GM23338 (cell line): Measurements from ENCODE around the gene CFAP57. TPM values are rescaled to one million over a fixed set of nuclear protein-coding genes. Genes with fewer than 3 reads are reported as not detected.

Source experiments
- ATAC-seq: fragments of 200-7000 bp; cut with Tn5 transposase; 3 replicates; pipeline ENCODE4 v1.9.1; 2020
- DNase-seq: peaks from one replicate; pipeline ENCODE4 v3.0.0-alpha.2; 2015; ENCODE audit warnings: low spot score
- H2AFZ ChIP-seq: fragments of 200-600 bp; sonication (generic); 2 replicates; pipeline ENCODE4 v1.8.0; 2016; ENCODE audit warnings: antibody characterized with exemption, mild to moderate bottlenecking, moderate library complexity
- H3F3A ChIP-seq: fragments of 200-600 bp; sonication (generic); replicated peaks from 2 replicates; pipeline ENCODE4 v1.8.0; 2017; ENCODE audit warnings: antibody characterized with exemption, mixed run types, low read depth
- H3K27ac ChIP-seq: fragments of 200-600 bp; sonication (generic); 2 replicates; pipeline ENCODE4 v1.6.1; 2016; ENCODE audit warnings: low read depth
- H3K27me3 ChIP-seq: fragments of 200-600 bp; sonication (generic); 2 replicates; pipeline ENCODE4 v1.8.0; 2016; ENCODE audit warnings: mild to moderate bottlenecking, mixed run types, moderate library complexity; ENCODE audit not compliant: insufficient read depth
- H3K36me3 ChIP-seq: fragments of 200-600 bp; sonication (generic); 2 replicates; pipeline ENCODE4 v1.8.0; 2016; ENCODE audit warnings: mild to moderate bottlenecking; ENCODE audit not compliant: insufficient read depth
- H3K4me1 ChIP-seq: fragments of 200-600 bp; sonication (generic); 2 replicates; pipeline ENCODE4 v1.8.0; 2016; ENCODE audit warnings: mild to moderate bottlenecking, moderate library complexity; ENCODE audit not compliant: insufficient read depth
- H3K4me2 ChIP-seq: fragments of 200-600 bp; sonication (generic); 2 replicates; pipeline ENCODE4 v1.7.1; 2017; ENCODE audit warnings: mixed run types
- H3K4me3 ChIP-seq: fragments of 200-600 bp; sonication (generic); 2 replicates; pipeline ENCODE4 v1.6.1; 2016; ENCODE audit warnings: mixed run types
- H3K79me2 ChIP-seq: fragments of 200-600 bp; sonication (generic); replicated peaks from 2 replicates; pipeline ENCODE4 v1.8.0; 2017; ENCODE audit warnings: mild to moderate bottlenecking; ENCODE audit not compliant: insufficient read depth
- H3K9me2 ChIP-seq: fragments of 200-600 bp; sonication (generic); 2 replicates; pipeline ENCODE4 v1.8.0; 2017; ENCODE audit not compliant: insufficient read depth
- H4K20me1 ChIP-seq: fragments of 200-600 bp; sonication (generic); replicated peaks from 2 replicates; pipeline ENCODE4 v1.8.0; 2017; ENCODE audit warnings: mild to moderate bottlenecking; ENCODE audit not compliant: insufficient read depth
- H3K27ac Mint-ChIP-seq: 2 replicates; pipeline ENCODE4 v1.8.0; 2020; ENCODE audit warnings: inconsistent platforms, mild to moderate bottlenecking, moderate library complexity, mixed read lengths
- H3K27me3 Mint-ChIP-seq: 3 replicates; pipeline ENCODE4 v1.8.0; 2022; ENCODE audit warnings: low read depth, mild to moderate bottlenecking, moderate library complexity, mixed read lengths, inconsistent platforms; ENCODE audit not compliant: insufficient read depth, poor library complexity
- H3K36me3 Mint-ChIP-seq: 3 replicates; pipeline ENCODE4 v1.8.0; 2021; ENCODE audit warnings: low read depth, mild to moderate bottlenecking, inconsistent platforms, moderate library complexity, mixed read lengths
- H3K4me1 Mint-ChIP-seq: 3 replicates; pipeline ENCODE4 v1.8.0; 2020; ENCODE audit warnings: mild to moderate bottlenecking, inconsistent platforms, mixed read lengths
- H3K4me3 Mint-ChIP-seq: 3 replicates; pipeline ENCODE4 v1.8.0; 2021; ENCODE audit warnings: moderate library complexity, mild to moderate bottlenecking, inconsistent platforms, mixed read lengths
- H3K9me3 Mint-ChIP-seq: 3 replicates; pipeline ENCODE4 v1.8.0; 2020; ENCODE audit warnings: moderate library complexity, mild to moderate bottlenecking, inconsistent platforms, mixed read lengths
- CREB1 ChIP-seq: fragments of 250-450 bp; sonication (Bioruptor Pico); IDR thresholded peaks from 2 replicates; pipeline ENCODE4 v1.5.0; 2020; ENCODE audit warnings: low read depth, mild to moderate bottlenecking, moderate library complexity
- JUNB ChIP-seq: IDR thresholded peaks from one replicate; pipeline ENCODE4 v1.6.1; 2016; ENCODE audit warnings: antibody characterized with exemption; ENCODE audit not compliant: unreplicated experiment
- NANOG ChIP-seq: IDR thresholded peaks from 2 replicates; pipeline ENCODE4 v1.6.1; 2016; ENCODE audit warnings: antibody characterized with exemption, borderline replicate concordance
- POLR2AphosphoS5 ChIP-seq: IDR thresholded peaks from 2 replicates; pipeline ENCODE4 v1.6.1; 2016; ENCODE audit warnings: antibody characterized with exemption, low read depth
- REST ChIP-seq: IDR thresholded peaks from one replicate; pipeline ENCODE4 v1.6.1; 2018; ENCODE audit warnings: antibody characterized with exemption; ENCODE audit not compliant: unreplicated experiment
- STAT1 ChIP-seq: IDR thresholded peaks from one replicate; pipeline ENCODE4 v1.6.1; 2016; ENCODE audit warnings: antibody characterized with exemption; ENCODE audit not compliant: unreplicated experiment
- ZNF114 ChIP-seq: fragments of 250-450 bp; sonication (Bioruptor Pico); IDR thresholded peaks from 2 replicates; pipeline ENCODE4 v1.5.0; 2020; ENCODE audit warnings: mild to moderate bottlenecking, moderate library complexity
- ZNF331 ChIP-seq: fragments of 250-450 bp; sonication (Bioruptor Pico); IDR thresholded peaks from 2 replicates; pipeline ENCODE4 v1.5.0; 2020; ENCODE audit warnings: low read depth, mild to moderate bottlenecking, moderate library complexity
- ZNF462 ChIP-seq: fragments of 250-450 bp; sonication (Bioruptor Pico); IDR thresholded peaks from 2 replicates; pipeline ENCODE4 v1.5.0; 2020; ENCODE audit warnings: mild to moderate bottlenecking, moderate library complexity
- polyA plus RNA-seq: library from polyadenylated mRNA; unstranded; fragments of >200 nt; fragmentation: Nextera tagmentation; extraction: Ambion mirVana; gene quantifications from 2 replicates; pipeline ENCODE4 v1.2.1, GENCODE V29; 2016
- total RNA-seq: library from RNA; depleted of rRNA; stranded (reverse); fragments of >200 nt; shearing (Covaris generic); gene quantifications from 2 replicates; pipeline ENCODE4 v1.2.3, GENCODE V29; 2014
- TF ChIP-seq, protein P1 (sequence below): IDR thresholded peaks from 2 replicates; pipeline ENCODE4 v1.6.1; 2016; ENCODE audit warnings: antibody characterized with exemption

The CFAP57 gene
- total and polyA plus RNA-seq, 2 experiments from 2014 or later: 0.37 to 0.38 TPM

DNA sequence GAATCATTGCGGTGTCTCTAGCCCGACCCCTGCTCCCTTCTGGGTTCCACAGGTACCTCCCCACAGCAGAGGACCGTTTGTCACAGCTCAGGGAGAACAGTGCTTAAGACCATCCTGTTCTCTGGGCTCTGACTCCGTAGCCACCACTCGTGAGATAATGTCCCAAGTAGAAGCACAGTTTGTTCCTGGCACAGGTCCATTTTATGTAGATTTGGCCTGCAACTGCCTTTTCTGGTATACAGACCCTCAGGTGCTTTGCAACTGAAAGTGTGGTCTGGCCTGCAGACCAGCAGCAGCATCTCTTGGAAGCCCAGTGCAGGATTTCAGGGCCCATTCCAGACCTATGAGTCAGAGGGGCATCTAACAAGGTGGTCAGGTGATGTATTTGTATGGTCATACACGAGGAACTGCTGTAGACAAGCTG is 69.3 kb downstream of the CFAP57 start:
- Mint-ChIP-seq H3K4me3 (no peak overlapping the region), H3K4me1 (no peaks in the 10 kb centered on the region; the same call in 2 of the 3 replicates), H3K36me3 (peaks cover 5% of the 10 kb centered on the region; the same call in 2 of the 3 replicates), H3K27me3 (peaks cover 2% of the 10 kb centered on the region), H3K9me3 (peaks cover 32% of the 10 kb centered on the region), H3K27ac (no peak overlapping the region)
- Histone ChIP-seq H3K4me1 (no peaks in the 10 kb centered on the region), H3K36me3 (no peaks in the 10 kb centered on the region), H3K27ac (no peak overlapping the region), H3K79me2 (no peaks in the 10 kb centered on the region), H3K4me3 (no peak overlapping the region), H4K20me1 (no peaks in the 10 kb centered on the region), H3K27me3 (no peaks in the 10 kb centered on the region), H3K4me2 (no peak overlapping the region), H3F3A (no peaks in the 10 kb centered on the region), H2AFZ (no peak overlapping the region), H3K9me2 (peaks cover 4% of the 10 kb centered on the region; the same call in 1 of the 2 replicates)
- DNase-seq: no peak
- no peak for ATAC-seq
- TF ChIP-seq ZNF114 (no peak), ZNF462 (CRISPR knock-in tag) (no peak), ZNF331 (CRISPR knock-in tag) (no peak), CREB1 (CRISPR knock-in tag) (no peak), REST (no peak), NANOG (no peak), POLR2AphosphoS5 (no peak), STAT1 (no peak), JUNB (no peak)
- TF ChIP-seq, protein P1, sequence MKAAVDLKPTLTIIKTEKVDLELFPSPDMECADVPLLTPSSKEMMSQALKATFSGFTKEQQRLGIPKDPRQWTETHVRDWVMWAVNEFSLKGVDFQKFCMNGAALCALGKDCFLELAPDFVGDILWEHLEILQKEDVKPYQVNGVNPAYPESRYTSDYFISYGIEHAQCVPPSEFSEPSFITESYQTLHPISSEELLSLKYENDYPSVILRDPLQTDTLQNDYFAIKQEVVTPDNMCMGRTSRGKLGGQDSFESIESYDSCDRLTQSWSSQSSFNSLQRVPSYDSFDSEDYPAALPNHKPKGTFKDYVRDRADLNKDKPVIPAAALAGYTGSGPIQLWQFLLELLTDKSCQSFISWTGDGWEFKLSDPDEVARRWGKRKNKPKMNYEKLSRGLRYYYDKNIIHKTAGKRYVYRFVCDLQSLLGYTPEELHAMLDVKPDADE: no peak
